GM23248 (cell line): ENCODE measurements around the gene UBXN6. TPM values are rescaled to one million over a fixed set of nuclear protein-coding genes. Genes with fewer than 3 reads are reported as not detected.

Experiments
- DNase-seq: peaks from one replicate; pipeline ENCODE4 v3.0.0-alpha.2; 2015
- H2AFZ ChIP-seq: fragments of 200-600 bp; sonication (generic); 2 replicates; pipeline ENCODE4 v1.6.1; 2016; ENCODE audit warnings: antibody characterized with exemption
- H3F3A ChIP-seq: fragments of 200-600 bp; sonication (generic); 2 replicates; pipeline ENCODE4 v1.6.1; 2016; ENCODE audit warnings: mild to moderate bottlenecking, antibody characterized with exemption, mixed run types; ENCODE audit not compliant: insufficient read depth
- H3K27ac ChIP-seq: fragments of 200-600 bp; sonication (generic); 2 replicates; pipeline ENCODE4 v1.5.1; 2016; ENCODE audit warnings: mild to moderate bottlenecking
- H3K27me3 ChIP-seq: fragments of 200-600 bp; sonication (generic); replicated peaks from 2 replicates; pipeline ENCODE4 v1.6.1; 2016; ENCODE audit warnings: mild to moderate bottlenecking; ENCODE audit not compliant: insufficient read depth
- H3K36me3 ChIP-seq: fragments of 200-600 bp; sonication (generic); 2 replicates; pipeline ENCODE4 v1.6.1; 2016; ENCODE audit warnings: low read depth, mild to moderate bottlenecking
- H3K4me1 ChIP-seq: fragments of 200-600 bp; sonication (generic); 2 replicates; pipeline ENCODE4 v1.6.1; 2016; ENCODE audit warnings: mild to moderate bottlenecking; ENCODE audit not compliant: insufficient read depth
- H3K4me2 ChIP-seq: fragments of 200-600 bp; sonication (generic); one replicate; pipeline ENCODE4 v1.6.1; 2016; ENCODE audit warnings: mild to moderate bottlenecking; ENCODE audit not compliant: unreplicated experiment
- H3K4me3 ChIP-seq: fragments of 200-600 bp; sonication (generic); 2 replicates; pipeline ENCODE4 v1.5.1; 2016; ENCODE audit warnings: mild to moderate bottlenecking
- H3K79me2 ChIP-seq: fragments of 200-600 bp; sonication (generic); 2 replicates; pipeline ENCODE4 v1.6.1; 2016; ENCODE audit warnings: mild to moderate bottlenecking; ENCODE audit not compliant: insufficient read depth
- H3K9ac ChIP-seq: fragments of 200-600 bp; sonication (generic); 2 replicates; pipeline ENCODE4 v1.6.1; 2016; ENCODE audit warnings: mild to moderate bottlenecking
- H3K9me2 ChIP-seq: fragments of 200-600 bp; sonication (generic); 2 replicates; pipeline ENCODE4 v1.6.1; 2016; ENCODE audit warnings: mixed run types, mild to moderate bottlenecking, moderate library complexity; ENCODE audit not compliant: insufficient read depth
- H3K9me3 ChIP-seq: fragments of 200-600 bp; sonication (generic); one replicate; pipeline ENCODE4 v1.6.1; 2017; ENCODE audit warnings: low read depth
- H4K20me1 ChIP-seq: fragments of 200-600 bp; sonication (generic); 2 replicates; pipeline ENCODE4 v1.6.0; 2016; ENCODE audit not compliant: insufficient read depth
- EZH2 ChIP-seq: fragments of 200-600 bp; sonication (generic); IDR thresholded peaks from 2 replicates; pipeline ENCODE4 v1.6.1; 2018; ENCODE audit warnings: antibody characterized with exemption, mild to moderate bottlenecking; ENCODE audit not compliant: insufficient read depth, poor library complexity, severe bottlenecking
- EZH2phosphoT487 ChIP-seq: fragments of 200-600 bp; sonication (generic); IDR thresholded peaks from 2 replicates; pipeline ENCODE4 v1.6.1; 2018; ENCODE audit warnings: antibody characterized with exemption, moderate library complexity, mild to moderate bottlenecking, low read depth; ENCODE audit not compliant: insufficient read depth
- WGBS, 2 experiments: methylation state at CpG; one replicate each; pipeline ENCODE4 v1.1.6; 2015 to 2017; ENCODE audit warnings: low lambda C conversion rate in 2 of 2, low coverage in 1 of 2; ENCODE audit errors: missing lambda C conversion rate in 2 of 2; 5-methylcytosine and 5-hydroxymethylcytosine counted together
- in situ Hi-C: fragments of 300-500 bp; cut with MboI; formaldehyde crosslinking; loops from 2 replicates; pipeline ENCODE4 v1.15.0; 2020
- polyA plus RNA-seq: library from polyadenylated mRNA; unstranded; fragments of >200 nt; fragmentation: Nextera tagmentation; extraction: Ambion mirVana; gene quantifications from 2 replicates; pipeline ENCODE4 v1.2.1, GENCODE V29; 2016
- total RNA-seq: library from RNA; depleted of rRNA; stranded (reverse); fragments of >200 nt; shearing (Covaris generic); gene quantifications from 2 replicates; pipeline ENCODE4 v1.2.3, GENCODE V29; 2014

Gene UBXN6
- total and polyA plus RNA-seq, 2 experiments from 2014 or later = 45.8 to 113 TPM

DNA sequence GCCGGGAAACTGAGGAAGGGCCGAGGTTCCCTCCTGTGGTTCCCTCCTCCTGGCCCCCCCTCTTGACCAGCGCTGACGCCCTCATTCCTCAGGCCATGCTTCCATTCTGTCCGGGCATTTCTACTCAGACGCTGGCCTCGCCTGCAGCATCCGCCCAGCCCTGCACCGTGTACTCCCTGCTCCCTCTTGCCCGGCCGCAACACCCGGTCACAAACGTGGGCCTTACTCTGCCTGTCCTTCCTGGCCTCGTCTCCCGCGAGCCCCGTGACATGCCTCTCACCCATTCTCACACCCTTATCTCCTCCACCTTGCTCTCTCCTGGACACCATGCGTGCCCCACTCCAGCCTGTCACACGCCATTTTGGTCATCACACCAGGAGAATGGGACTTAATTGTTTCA, 25.8 kb upstream of the UBXN6 start:
- H3K79me2 ChIP-seq = peaks cover 20% of the 10 kb centered on the region
- in situ Hi-C loops = no loop called here
- H3K9ac ChIP-seq = no peak overlapping the region
- no peak overlapping the region for H3K4me2 ChIP-seq
- H2AFZ ChIP-seq = no peak overlapping the region
- no peaks in the 10 kb centered on the region for H4K20me1 ChIP-seq
- no peaks in the 10 kb centered on the region for H3K9me3 ChIP-seq
- no peaks in the 10 kb centered on the region for H3K27me3 ChIP-seq
- H3K4me1 ChIP-seq = no peaks in the 10 kb centered on the region
- H3F3A ChIP-seq = no peaks in the 10 kb centered on the region
- H3K9me2 ChIP-seq = no peaks in the 10 kb centered on the region
- WGBS, 2 experiments = 86 to 94% methylated on average over 19 of the region's 19 CpGs
- no peak overlapping the region for H3K27ac ChIP-seq
- H3K4me3 ChIP-seq = no peak overlapping the region
- H3K36me3 ChIP-seq = no peaks in the 10 kb centered on the region; the same call in 1 of the 2 replicates
- DNase-seq = no peak
- TF ChIP-seq EZH2phosphoT487 = no peak
- no peak for TF ChIP-seq EZH2

GRCh38 chr19:4482721-4483364, 25.2 kb upstream of the UBXN6 start:
- Histone ChIP-seq H2AFZ (no peak overlapping the region), H3K27me3 (no peaks in the 10 kb centered on the region), H3K4me2 (no peak overlapping the region), H3K9ac (no peak overlapping the region), H3K4me1 (no peaks in the 10 kb centered on the region), H3K36me3 (no peaks in the 10 kb centered on the region; the same call in 1 of the 2 replicates), H3K9me3 (no peaks in the 10 kb centered on the region), H3K79me2 (peaks cover 26% of the 10 kb centered on the region), H3K27ac (no peak overlapping the region), H3K4me3 (no peak overlapping the region), H4K20me1 (no peaks in the 10 kb centered on the region), H3F3A (no peaks in the 10 kb centered on the region), H3K9me2 (no peaks in the 10 kb centered on the region)
- 93 to 94% methylated on average over 33 to 35 of the region's 35 CpGs for WGBS, 2 experiments
- TF ChIP-seq EZH2phosphoT487 = no peak
- TF ChIP-seq EZH2 = no peak
- DNase-seq = no peak
- in situ Hi-C loops = no loop called here

DNA sequence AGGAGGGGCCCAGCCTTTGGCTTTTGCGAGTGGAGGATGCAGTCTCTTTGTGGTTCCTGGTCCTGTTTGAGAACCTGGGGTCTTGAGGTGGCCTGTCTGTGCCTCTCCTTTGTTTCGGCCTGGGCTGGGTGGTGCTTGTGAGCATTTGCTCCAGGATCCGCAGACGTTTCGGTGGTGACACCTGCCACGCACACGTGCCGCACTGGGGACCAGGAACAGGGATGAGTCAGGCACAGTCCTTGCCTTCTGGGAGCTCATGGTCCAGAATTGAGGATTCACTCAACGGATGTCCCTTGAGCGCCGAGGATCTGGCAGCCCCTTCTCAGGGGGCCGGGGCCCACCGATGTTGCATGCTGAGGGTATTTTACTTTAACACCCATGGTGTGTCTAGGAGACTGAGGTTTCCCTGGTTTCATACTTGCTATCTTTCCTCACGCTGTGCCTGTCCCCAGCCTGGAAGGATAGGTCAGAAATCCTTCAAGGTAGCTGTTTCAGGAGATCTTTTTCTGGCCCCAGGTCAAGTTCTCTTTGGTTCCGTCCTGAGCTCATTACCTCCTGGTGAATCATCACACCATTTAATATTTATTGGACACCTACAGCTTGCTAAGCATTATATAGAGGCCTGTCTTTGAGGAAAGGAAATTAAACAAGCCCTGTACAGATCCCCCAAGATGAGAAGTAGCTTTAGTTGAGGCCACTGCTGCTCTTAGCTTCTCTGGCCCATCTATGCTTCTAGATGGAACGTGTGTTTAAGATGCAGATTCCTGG, 19.6 kb upstream of the UBXN6 start:
- 0 out of 2 replicates have a peak, but pooled peaks cover 8% of the 10 kb centered on the region for H3K4me1 ChIP-seq
- no peak overlapping the region for H2AFZ ChIP-seq
- H3K9ac ChIP-seq = no peak overlapping the region
- 84 to 85% methylated on average over 16 of the region's 16 CpGs for WGBS, 2 experiments
- TF ChIP-seq EZH2 (no peak), EZH2phosphoT487 (no peak)
- DNase-seq = no peak
- H4K20me1 ChIP-seq = no peaks in the 10 kb centered on the region
- in situ Hi-C loops = no loop called here
- no peaks in the 10 kb centered on the region for H3K27me3 ChIP-seq
- no peak overlapping the region for H3K4me2 ChIP-seq
- H3F3A ChIP-seq = no peaks in the 10 kb centered on the region
- no peak overlapping the region for H3K4me3 ChIP-seq
- peaks cover 76% of the 10 kb centered on the region for H3K79me2 ChIP-seq
- no peaks in the 10 kb centered on the region; the same call in 1 of the 2 replicates for H3K36me3 ChIP-seq
- no peaks in the 10 kb centered on the region for H3K9me3 ChIP-seq
- no peaks in the 10 kb centered on the region for H3K9me2 ChIP-seq
- no peak overlapping the region for H3K27ac ChIP-seq

DNA sequence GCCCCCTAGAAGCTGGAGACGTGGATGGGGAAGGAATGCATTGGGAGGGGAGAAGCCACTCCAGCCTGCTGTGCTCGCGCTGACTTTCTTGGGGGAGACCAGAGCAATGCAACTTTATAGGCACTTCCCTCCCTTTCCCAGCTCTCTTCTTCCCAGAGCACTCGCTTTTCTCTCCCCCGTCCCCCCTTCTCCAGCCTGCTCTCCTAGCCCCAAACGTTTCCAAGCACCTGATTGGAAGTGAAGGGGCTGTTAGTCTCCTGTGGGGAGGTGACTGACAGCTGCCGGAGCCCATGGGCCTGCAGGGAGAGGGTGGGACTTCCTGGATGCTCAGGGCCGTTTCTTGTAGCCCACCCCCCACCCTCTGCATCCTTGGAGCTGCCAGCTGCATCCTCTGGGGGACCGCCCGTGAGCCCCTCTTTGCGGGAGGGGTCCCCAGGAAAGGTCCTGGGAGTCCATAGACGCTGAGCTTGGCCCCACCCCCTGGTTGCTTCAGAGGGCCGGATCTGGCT, 17.0 kb upstream of the UBXN6 start:
- Histone ChIP-seq H3K79me2 (peaks cover 65% of the 10 kb centered on the region), H3K27ac (0 out of 2 replicates have a peak overlapping the region, but pooled peaks have one; percentile 1)
- WGBS, 2 experiments = 31 to 36% methylated on average over 13 of the region's 13 CpGs

More for the DNA sequence above, 17.0 kb upstream of the UBXN6 start:
- Histone ChIP-seq H3K4me1 (peaks cover 8% of the 10 kb centered on the region; the same call in 1 of the 2 replicates), H3K9me3 (no peaks in the 10 kb centered on the region), H3K4me2 (peak overlapping the region; percentile 98), H3K9ac (peak overlapping the region; percentile 89), H3K36me3 (no peaks in the 10 kb centered on the region; the same call in 1 of the 2 replicates), H2AFZ (peak overlapping the region; percentile 35; the same call in 1 of the 2 replicates), H3K9me2 (no peaks in the 10 kb centered on the region), H3K27me3 (no peaks in the 10 kb centered on the region), H3K4me3 (peak overlapping the region; percentile 94), H4K20me1 (no peaks in the 10 kb centered on the region), H3F3A (peaks cover 6% of the 10 kb centered on the region; the same call in 1 of the 2 replicates)
- in situ Hi-C loops = no loop called here
- TF ChIP-seq EZH2phosphoT487 (no peak), EZH2 (no peak)
- peak; percentile 66 for DNase-seq
